ENCODE data around the gene LYPD5.
"Not testable (repeated sequence)": the region's sequence is repeated elsewhere in the genome, so short reads cannot be mapped to it uniquely, and the experiment has no call there.

The LYPD5 gene

GRCh38 chr19:43776286-43776685, 26.0 kb downstream of the LYPD5 start:
- no peak for DNase-seq

- DNase-seq, result no peak
Observed at GRCh38 chr19:43775299-43775890, 26.9 kb downstream of the LYPD5 start.

GRCh38 chr19:43774940-43775258, 27.3 kb downstream of the LYPD5 start:
- DNase-seq, result not testable (repeated sequence)

GRCh38 chr19:43774103-43774939, 27.9 kb downstream of the LYPD5 start:
- no peak for DNase-seq

DNA sequence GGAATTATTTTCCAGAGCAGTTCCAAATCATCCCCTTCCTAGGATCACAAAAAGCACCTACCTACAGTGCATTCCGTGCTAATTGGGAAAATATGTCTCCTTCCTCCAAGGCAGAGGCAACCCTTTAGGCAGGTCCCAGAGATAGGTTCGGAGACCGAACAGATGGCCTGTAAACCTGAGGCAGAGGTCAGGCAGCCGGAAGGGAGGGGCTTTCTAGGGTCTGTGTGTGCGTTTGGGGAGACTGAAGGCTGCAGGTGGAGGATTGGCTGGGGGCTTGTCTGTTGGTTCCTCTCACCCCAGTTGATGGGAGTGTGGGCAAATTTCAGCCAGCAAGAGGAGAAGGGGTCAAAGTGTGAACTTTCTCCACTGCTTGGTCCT, 28.5 kb downstream of the LYPD5 start:
- no peak for DNase-seq

GRCh38 chr19:43769256-43769655, 33.0 kb downstream of the LYPD5 start:
- no peak for DNase-seq

- DNase-seq, result peak; percentile 93
Observed at GRCh38 chr19:43768273-43769050, 33.8 kb downstream of the LYPD5 start.

- no peak for DNase-seq
Observed at GRCh38 chr19:43767818-43768217, 34.4 kb downstream of the LYPD5 start.

DNA sequence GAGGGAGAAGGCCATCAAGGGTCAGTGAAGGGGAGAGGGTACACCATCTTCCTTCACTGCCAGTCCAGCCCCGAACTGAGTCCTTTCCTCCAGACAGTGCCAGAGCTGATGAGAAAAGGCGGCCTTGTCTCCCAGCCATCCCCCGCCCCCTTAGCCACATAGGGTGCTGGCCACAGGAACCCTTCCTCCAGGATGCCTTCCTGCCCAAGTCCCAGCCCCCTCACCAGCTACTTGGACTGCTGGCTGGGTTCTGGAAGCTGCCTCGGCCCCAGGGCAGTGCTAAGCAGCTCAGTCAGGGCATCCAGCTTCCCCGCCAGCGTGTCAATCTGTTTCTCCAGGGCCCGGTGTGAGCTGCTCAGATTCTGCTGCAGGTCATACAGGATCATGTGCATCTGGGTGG, 34.9 kb downstream of the LYPD5 start:
- no peak for DNase-seq

DNA sequence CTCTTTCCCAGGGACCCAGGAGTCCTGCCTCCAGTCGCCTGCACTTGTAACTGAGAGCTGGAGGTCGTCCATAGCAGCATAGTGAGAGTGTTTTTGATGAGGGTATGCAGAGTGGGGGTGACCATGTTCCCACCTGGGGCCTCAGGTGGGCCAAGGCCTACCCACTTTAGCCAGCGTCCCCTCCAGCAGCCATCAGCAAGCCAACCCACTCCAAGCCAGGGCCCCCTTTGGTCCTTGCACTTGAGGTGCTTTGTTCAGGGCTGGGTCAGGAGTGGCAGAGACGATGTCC, 35.5 kb downstream of the LYPD5 start:
- no peak for DNase-seq

- peak; percentile 99 for DNase-seq
Observed at GRCh38 chr19:43765109-43765876, 37.0 kb downstream of the LYPD5 start.

DNA sequence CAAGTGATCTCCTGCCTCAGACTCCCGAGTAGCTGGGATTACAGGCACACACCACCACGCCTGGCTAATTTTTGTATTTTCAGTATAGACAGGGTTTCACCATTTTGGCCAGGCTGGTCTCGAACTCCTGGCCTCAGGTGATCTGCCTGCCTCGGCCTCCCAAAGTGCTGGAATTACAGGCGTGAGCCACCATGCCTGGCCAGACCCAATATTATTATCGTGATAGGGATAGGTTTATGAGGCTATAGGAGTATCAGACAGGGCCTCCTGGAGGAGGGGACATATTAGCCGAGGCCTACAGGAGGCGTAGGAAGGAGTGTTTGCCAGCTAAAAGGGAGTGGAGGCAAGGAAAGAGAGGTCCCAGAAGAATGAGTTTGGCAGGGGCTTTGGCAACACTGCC, 37.6 kb downstream of the LYPD5 start:
- DNase-seq, result not testable (repeated sequence)

GRCh38 chr19:43763473-43763939, 38.7 kb downstream of the LYPD5 start:
- peak; percentile 97 for DNase-seq

DNA sequence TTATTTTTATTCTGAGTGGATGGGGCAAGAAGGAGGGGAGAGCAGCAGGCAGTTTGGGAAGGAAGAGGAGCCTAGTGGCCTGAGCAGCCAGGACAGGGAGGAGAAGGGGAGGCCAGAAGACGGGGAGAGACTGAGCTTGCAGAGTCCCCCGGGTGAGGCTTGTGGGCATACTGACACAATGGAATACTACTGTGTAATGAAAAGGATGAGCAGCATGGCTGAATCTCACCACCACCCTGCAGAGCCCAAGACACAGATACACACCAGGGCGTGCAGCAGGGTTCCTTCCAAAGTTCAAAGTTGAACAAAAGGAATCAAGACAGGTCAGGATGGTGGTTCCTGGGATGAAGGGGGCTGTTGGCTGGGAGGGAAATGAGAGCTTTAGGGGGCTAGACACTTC, 39.4 kb downstream of the LYPD5 start:
- DNase-seq, result no peak

GRCh38 chr19:43760941-43761340, 41.3 kb downstream of the LYPD5 start:
- no peak for DNase-seq

- DNase-seq, result peak; percentile 38
Observed at GRCh38 chr19:43759515-43759914, 42.7 kb downstream of the LYPD5 start.

DNA sequence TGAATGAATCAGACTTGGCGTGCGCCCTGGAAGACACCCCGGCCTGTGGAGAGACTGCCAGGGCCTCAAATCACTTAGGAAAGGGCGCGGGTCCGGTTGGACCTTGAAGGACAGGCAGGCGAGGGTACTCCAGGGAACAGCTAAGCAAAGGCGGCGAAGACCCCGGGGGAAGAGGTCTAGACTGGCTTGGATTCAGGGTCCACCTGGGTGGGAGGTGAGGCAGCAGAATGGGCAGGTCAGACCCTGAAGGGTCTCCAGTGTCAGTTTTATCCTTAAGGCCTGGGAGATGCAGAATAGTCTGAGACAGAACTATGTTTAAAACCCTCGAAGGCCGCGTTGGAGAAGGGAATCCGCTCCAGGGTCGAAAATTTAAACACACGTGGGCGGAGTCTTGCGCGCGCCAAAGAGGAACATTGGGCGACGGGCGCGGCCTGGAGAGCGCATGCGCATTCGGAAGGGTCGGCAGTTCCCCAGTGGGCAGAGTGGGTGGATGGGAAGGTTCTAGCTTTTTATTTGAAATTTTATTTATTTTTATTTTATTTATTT, 46.9 kb downstream of the LYPD5 start:
- DNase-seq, result peak; percentile 91

- peak; percentile 99 for DNase-seq
Observed at GRCh38 chr19:43754503-43755255, 47.6 kb downstream of the LYPD5 start, which contains the start of gene SMG9. Gene SMG9 (minus strand): TSS chr19:43754962. CDS start chr19:43750741, 4,221 bp downstream.

DNA sequence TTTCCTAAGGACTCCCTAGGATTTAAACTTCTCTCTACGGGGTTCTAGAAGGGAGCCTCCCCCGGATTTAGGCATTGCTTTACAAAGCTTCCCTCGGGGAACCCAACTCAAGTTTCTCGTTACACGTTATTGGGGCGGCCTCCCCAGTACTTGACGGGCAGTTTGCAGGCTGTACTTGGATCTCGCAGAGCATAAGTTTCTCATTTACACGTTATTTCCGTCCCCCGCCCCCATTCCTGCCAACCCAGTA, 48.1 kb downstream of the LYPD5 start:
- no peak for DNase-seq

GRCh38 chr19:43752287-43752875, 49.9 kb downstream of the LYPD5 start:
- no peak for DNase-seq

- DNase-seq, result peak; percentile 35
Observed at GRCh38 chr19:43751466-43752220, 50.6 kb downstream of the LYPD5 start.

Measured in inflammatory macrophage treated with lipopolysaccharide for 4 hours (primary cell).